ENCODE results near the gene IQGAP2.
"Not testable (repeated sequence)": the region's sequence is repeated elsewhere in the genome, so short reads cannot be mapped to it uniquely, and the experiment has no call there.

IQGAP2 gene

GRCh38 chr5:76679231-76679630, 276.1 kb downstream of the IQGAP2 start:
- no peak overlapping the region for H3K9ac ChIP-seq (ENCODE audit: low read length)
- H3K27me3 ChIP-seq (ENCODE audit: low read length) = 0 out of 2 replicates have a peak, but pooled peaks cover 4% of the 10 kb centered on the region
- TF ChIP-seq EZH2phosphoT487 (conservative IDR thresholded peaks at IDR 0.05; ENCODE audit: low read length) = no peak
- TF ChIP-seq CTCF (IDR thresholded peaks at IDR 0.05; ENCODE audit: insufficient read depth, low read length, poor library complexity, severe bottlenecking) = no peak
- no peaks in the 10 kb centered on the region for H4K20me1 ChIP-seq (ENCODE audit: low read depth, low read length)
- H3K9me3 ChIP-seq (ENCODE audit: insufficient read depth, low read length) = no peaks in the 10 kb centered on the region
- H3K79me2 ChIP-seq (ENCODE audit: insufficient read depth, low read length) = no peaks in the 10 kb centered on the region
- H2AFZ ChIP-seq (ENCODE audit: low read depth, low read length, severe bottlenecking) = no peak overlapping the region
- no peak overlapping the region for H3K4me2 ChIP-seq (ENCODE audit: low read depth, low read length, poor library complexity, severe bottlenecking)
- no peak overlapping the region for H3K4me3 ChIP-seq (ENCODE audit: insufficient read depth, low read length, poor library complexity, severe bottlenecking)
- H3K9me2 ChIP-seq (replicated peaks; ENCODE audit: insufficient read depth, low read length) = no peaks in the 10 kb centered on the region
- H3K27ac ChIP-seq (ENCODE audit: low read depth, low read length) = no peak overlapping the region
- no peaks in the 10 kb centered on the region for H3F3A ChIP-seq (ENCODE audit: insufficient read depth)
- H3K36me3 ChIP-seq (ENCODE audit: low read length) = no peaks in the 10 kb centered on the region

DNA sequence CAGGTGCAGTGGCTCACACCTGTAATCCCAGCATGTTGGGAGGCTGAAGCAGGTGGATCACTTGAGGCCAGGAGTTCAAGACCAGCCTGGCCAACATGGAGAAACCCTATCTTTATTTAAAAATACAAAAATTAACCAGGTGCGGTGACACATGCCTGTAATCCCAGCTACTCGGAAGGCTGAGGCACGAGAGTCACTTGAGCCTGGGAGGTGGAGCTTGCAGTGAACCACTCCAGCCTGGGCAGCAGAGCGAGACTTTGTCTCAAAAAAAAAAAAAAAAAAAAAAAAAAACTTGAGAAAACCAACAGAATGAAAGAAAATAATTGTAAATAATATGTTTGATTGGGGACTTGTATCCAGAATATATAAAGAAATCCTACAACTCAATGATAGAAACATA, 277.7 kb downstream of the IQGAP2 start:
- H2AFZ ChIP-seq (ENCODE audit: low read depth, low read length, severe bottlenecking); H3K36me3 ChIP-seq (ENCODE audit: low read length); H3F3A ChIP-seq (ENCODE audit: insufficient read depth); H3K4me3 ChIP-seq (ENCODE audit: insufficient read depth, low read length, poor library complexity, severe bottlenecking); H3K4me2 ChIP-seq (ENCODE audit: low read depth, low read length, poor library complexity, severe bottlenecking); H3K9me2 ChIP-seq (replicated peaks; ENCODE audit: insufficient read depth, low read length); H3K27me3 ChIP-seq (ENCODE audit: low read length); H3K9ac ChIP-seq (ENCODE audit: low read length); H3K27ac ChIP-seq (ENCODE audit: low read depth, low read length); H3K79me2 ChIP-seq (ENCODE audit: insufficient read depth, low read length); H3K9me3 ChIP-seq (ENCODE audit: insufficient read depth, low read length); H4K20me1 ChIP-seq (ENCODE audit: low read depth, low read length): not testable (repeated sequence)

GRCh38 chr5:76681287-76681686, 278.2 kb downstream of the IQGAP2 start:
- Histone ChIP-seq H3K79me2 (ENCODE audit: insufficient read depth, low read length) (no peaks in the 10 kb centered on the region), H3K4me3 (ENCODE audit: insufficient read depth, low read length, poor library complexity, severe bottlenecking) (no peak overlapping the region), H2AFZ (ENCODE audit: low read depth, low read length, severe bottlenecking) (no peak overlapping the region), H4K20me1 (ENCODE audit: low read depth, low read length) (no peaks in the 10 kb centered on the region), H3K27ac (ENCODE audit: low read depth, low read length) (no peak overlapping the region), H3K9me3 (ENCODE audit: insufficient read depth, low read length) (no peaks in the 10 kb centered on the region), H3K9ac (ENCODE audit: low read length) (no peak overlapping the region), H3F3A (ENCODE audit: insufficient read depth) (no peaks in the 10 kb centered on the region), H3K36me3 (ENCODE audit: low read length) (no peaks in the 10 kb centered on the region), H3K4me2 (ENCODE audit: low read depth, low read length, poor library complexity, severe bottlenecking) (no peak overlapping the region), H3K27me3 (ENCODE audit: low read length) (0 out of 2 replicates have a peak, but pooled peaks cover 4% of the 10 kb centered on the region), H3K9me2 (replicated peaks; ENCODE audit: insufficient read depth, low read length) (no peaks in the 10 kb centered on the region)
- no peak for TF ChIP-seq CTCF (IDR thresholded peaks at IDR 0.05; ENCODE audit: insufficient read depth, low read length, poor library complexity, severe bottlenecking)
- no peak for TF ChIP-seq EZH2phosphoT487 (conservative IDR thresholded peaks at IDR 0.05; ENCODE audit: low read length)

- H3K4me3 ChIP-seq (ENCODE audit: insufficient read depth, low read length, poor library complexity, severe bottlenecking) = no peak overlapping the region
- no peaks in the 10 kb centered on the region for H4K20me1 ChIP-seq (ENCODE audit: low read depth, low read length)
- H3K27me3 ChIP-seq (ENCODE audit: low read length) = 0 out of 2 replicates have a peak, but pooled peaks cover 4% of the 10 kb centered on the region
- no peaks in the 10 kb centered on the region for H3K9me2 ChIP-seq (replicated peaks; ENCODE audit: insufficient read depth, low read length)
- H3K9ac ChIP-seq (ENCODE audit: low read length) = no peak overlapping the region
- H3K36me3 ChIP-seq (ENCODE audit: low read length) = no peaks in the 10 kb centered on the region
- no peaks in the 10 kb centered on the region for H3K79me2 ChIP-seq (ENCODE audit: insufficient read depth, low read length)
- H2AFZ ChIP-seq (ENCODE audit: low read depth, low read length, severe bottlenecking) = no peak overlapping the region
- TF ChIP-seq CTCF (IDR thresholded peaks at IDR 0.05; ENCODE audit: insufficient read depth, low read length, poor library complexity, severe bottlenecking) (no peak), EZH2phosphoT487 (conservative IDR thresholded peaks at IDR 0.05; ENCODE audit: low read length) (no peak)
- no peaks in the 10 kb centered on the region for H3K9me3 ChIP-seq (ENCODE audit: insufficient read depth, low read length)
- no peak overlapping the region for H3K27ac ChIP-seq (ENCODE audit: low read depth, low read length)
- H3K4me2 ChIP-seq (ENCODE audit: low read depth, low read length, poor library complexity, severe bottlenecking) = no peak overlapping the region
- no peaks in the 10 kb centered on the region for H3F3A ChIP-seq (ENCODE audit: insufficient read depth)
These were observed 279.3 kb downstream of the IQGAP2 start for GRCh38 chr5:76682387-76682786.

Measured in SU-DHL-6 (cell line).